Fibroblast of villous mesenchyme (primary cell): ENCODE results near the gene ADAMTS16. TPM values are rescaled to one million over a fixed set of nuclear protein-coding genes. Genes with fewer than 3 reads are reported as not detected.

Experiments used
- DNase-seq: peaks from one replicate; pipeline ENCODE4 v3.0.0-alpha.2; 2010; ENCODE audit warnings: low read depth
- H3K4me3 ChIP-seq: 2 replicates; pipeline ENCODE4 v1.5.1; 2011; ENCODE audit warnings: low read depth, mild to moderate bottlenecking, low read length
- total RNA-seq: library from RNA; depleted of rRNA; stranded (reverse); fragments of >200 nt; gene quantifications from 2 replicates; pipeline ENCODE4 v1.2.3, GENCODE V29; 2012
- TF ChIP-seq, protein P1 (sequence below): IDR thresholded peaks from 2 replicates; pipeline ENCODE4 v1.5.1; 2012; ENCODE audit warnings: low read depth, mild to moderate bottlenecking, low read length; ENCODE audit not compliant: insufficient read depth

ADAMTS16 gene
- total RNA-seq, 1 donor: under 0.01 TPM

DNA sequence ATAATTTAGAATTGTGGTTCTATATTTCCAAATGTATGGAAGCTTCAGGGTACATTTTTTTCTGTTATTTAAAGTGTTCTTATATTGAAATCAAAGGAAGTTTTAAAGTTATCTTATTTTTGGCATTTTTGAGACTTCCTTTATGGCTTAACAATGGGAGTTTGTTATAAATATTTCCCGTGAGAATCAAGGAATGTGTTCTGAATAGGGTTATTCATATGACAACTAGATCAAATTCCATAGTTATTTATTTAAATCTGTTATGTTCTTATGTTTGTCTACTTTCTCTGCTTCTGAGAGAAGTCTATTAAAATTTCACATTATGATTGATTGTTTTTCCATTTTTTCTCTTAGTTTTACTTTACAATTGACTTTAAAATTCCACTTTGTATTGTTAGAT lies 135.1 kb downstream of the ADAMTS16 start:
- DNase-seq: no peak
- no peak overlapping the region for H3K4me3 ChIP-seq
- TF ChIP-seq, protein P1, sequence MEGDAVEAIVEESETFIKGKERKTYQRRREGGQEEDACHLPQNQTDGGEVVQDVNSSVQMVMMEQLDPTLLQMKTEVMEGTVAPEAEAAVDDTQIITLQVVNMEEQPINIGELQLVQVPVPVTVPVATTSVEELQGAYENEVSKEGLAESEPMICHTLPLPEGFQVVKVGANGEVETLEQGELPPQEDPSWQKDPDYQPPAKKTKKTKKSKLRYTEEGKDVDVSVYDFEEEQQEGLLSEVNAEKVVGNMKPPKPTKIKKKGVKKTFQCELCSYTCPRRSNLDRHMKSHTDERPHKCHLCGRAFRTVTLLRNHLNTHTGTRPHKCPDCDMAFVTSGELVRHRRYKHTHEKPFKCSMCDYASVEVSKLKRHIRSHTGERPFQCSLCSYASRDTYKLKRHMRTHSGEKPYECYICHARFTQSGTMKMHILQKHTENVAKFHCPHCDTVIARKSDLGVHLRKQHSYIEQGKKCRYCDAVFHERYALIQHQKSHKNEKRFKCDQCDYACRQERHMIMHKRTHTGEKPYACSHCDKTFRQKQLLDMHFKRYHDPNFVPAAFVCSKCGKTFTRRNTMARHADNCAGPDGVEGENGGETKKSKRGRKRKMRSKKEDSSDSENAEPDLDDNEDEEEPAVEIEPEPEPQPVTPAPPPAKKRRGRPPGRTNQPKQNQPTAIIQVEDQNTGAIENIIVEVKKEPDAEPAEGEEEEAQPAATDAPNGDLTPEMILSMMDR: no peak

DNA sequence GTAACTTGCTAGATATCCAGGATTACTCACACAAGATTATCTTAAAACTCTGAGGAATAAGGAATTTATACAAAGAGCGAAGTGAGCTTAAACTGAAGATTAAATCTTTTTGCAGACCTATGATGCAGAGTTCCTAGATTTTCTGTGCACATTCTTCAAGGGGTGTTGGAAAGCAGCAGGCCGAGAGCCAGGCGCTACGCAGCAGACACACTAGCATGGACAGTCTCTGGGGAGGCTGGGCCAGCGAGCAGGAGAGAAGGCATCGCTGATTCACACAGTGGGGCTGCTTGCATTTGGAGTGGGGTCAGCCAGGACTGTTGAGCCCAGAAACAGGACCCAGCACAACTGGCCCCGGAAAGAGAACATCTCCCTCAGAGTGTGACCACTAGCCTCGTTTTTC lies 136.3 kb downstream of the ADAMTS16 start:
- H3K4me3 ChIP-seq: no peak overlapping the region
- DNase-seq: no peak
- TF ChIP-seq, protein P1: no peak

DNA sequence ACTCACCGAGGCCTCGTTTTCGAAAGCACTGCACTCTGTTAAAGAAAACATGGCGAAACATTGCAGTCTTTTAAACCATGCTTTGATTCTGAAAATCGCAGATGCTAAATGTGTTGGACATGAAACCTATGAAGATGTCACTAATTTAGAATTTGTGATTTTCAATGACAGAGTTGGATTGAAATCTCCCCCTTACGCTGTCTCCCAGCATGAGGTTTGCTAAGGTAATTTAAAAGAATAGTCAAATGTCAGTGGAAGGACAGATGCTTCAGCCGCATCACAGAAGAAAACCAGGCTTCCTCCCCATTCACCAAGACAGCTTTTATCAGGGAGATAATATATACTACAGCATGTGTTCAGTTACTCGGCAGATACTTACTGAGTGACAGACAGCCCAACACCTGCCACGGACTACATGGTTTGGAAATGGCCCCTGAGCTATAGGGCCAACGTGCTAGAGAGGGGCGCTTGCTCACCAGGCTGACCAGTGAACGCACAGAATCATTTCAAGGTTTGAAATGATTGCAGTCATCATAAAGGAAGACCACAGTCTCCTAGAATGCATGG lies 136.9 kb downstream of the ADAMTS16 start:
- TF ChIP-seq, protein P1: no peak
- DNase-seq: no peak
- H3K4me3 ChIP-seq: no peak overlapping the region

DNA sequence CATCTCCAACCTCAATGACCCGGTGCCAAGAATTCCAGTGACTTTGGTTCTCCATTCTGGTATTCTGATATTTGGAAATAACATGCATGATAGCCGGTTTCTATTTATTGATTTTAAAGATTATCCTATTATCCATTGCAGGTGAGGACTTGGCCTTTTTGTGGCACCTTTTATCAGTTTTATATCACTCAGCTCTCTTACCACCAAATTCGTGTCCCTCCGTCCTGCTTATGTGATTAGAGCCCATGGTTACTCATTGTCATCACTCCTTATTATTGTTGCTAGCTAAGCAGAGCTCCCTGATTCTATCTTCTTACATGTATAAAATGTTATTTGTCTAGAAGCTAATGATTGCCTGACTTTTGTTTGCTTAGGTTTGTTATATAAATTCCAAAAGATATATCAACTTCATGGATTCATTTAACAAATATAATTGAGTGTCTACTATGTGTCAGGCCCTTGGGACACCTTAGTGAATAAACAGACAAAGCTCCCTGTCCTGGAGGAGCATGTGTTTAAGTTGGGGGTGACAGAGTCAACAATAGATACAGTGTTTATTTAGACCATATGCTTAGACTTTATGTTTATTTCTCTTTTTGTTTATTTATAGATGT lies 138.2 kb downstream of the ADAMTS16 start:
- TF ChIP-seq, protein P1: no peak
- no peak for DNase-seq
- H3K4me3 ChIP-seq: no peak overlapping the region

DNA sequence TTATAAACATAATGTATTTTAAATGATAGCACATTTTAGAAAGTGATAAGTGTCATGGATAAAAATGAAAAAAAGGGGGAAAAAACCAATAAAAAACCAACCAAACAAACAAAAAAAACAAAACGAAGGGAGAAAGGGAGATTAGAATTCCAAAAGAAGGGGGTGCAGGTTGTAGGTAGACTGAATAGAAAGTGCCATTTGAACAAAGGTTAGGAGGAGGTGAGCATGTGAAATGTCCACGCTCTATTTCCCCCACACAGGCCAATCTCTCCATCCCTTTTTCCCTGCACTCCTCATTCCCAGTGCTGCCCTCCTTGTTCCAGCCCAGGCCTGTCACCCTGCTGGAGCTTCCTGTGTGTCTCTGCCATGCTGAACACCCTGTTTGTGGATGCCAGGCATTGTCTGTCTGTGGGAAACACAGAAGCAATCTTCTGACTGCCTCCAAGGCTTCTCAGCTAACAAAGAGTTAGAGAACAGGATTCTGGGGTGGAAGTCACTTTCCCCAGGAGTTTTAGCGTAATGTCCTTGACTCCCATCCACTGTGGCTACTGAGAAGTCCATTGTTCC lies 138.8 kb downstream of the ADAMTS16 start:
- no peak for DNase-seq
- TF ChIP-seq, protein P1: no peak
- no peak overlapping the region for H3K4me3 ChIP-seq

DNA sequence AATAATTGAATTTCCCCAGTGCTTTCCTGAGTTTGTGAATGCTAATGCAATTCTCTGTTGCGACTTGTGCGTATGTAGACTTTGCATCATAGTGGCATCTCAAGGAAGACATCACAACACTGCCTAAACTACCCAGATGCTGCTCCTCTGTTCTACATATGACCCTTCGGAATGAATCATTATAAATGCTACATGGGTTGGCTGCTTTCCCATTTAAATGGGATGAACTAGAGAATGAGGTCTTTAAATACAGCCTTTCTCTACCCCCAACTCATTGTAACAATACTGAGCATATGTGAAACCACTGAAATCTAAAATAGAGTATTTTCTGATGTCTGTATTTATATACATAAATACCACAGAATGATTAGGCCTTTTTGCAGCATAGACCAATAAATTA lies 145.8 kb downstream of the ADAMTS16 start:
- TF ChIP-seq, protein P1: no peak
- no peak for DNase-seq
- H3K4me3 ChIP-seq: no peak overlapping the region
